Neural progenitor cell (in vitro differentiated cells): Measurements from ENCODE around the gene TBC1D3B.

Experiments
- CTCF ChIP-seq: fragments of 200-600 bp; sonication (generic); IDR thresholded peaks from 2 replicates; pipeline ENCODE4 v1.5.1; 2017; ENCODE audit warnings: antibody characterized with exemption, mild to moderate bottlenecking
- EZH2 ChIP-seq: fragments of 200-600 bp; sonication (generic); IDR thresholded peaks from 2 replicates; pipeline ENCODE4 v1.6.1; 2017; ENCODE audit warnings: antibody characterized with exemption, mild to moderate bottlenecking, moderate library complexity

GRCh38 chr17:36213695-36214094 is 37.3 kb upstream of the TBC1D3B start:
- TF ChIP-seq CTCF (no peak), EZH2 (no peak)
